ENCODE measurements around the gene KCNC3. TPM values are rescaled to one million over a fixed set of nuclear protein-coding genes. Genes with fewer than 3 reads are reported as not detected.

KCNC3 gene
- total and polyA plus RNA-seq, 2 experiments from 2014 or later, result 1.3 to 3.4 TPM

- TF ChIP-seq ZNF331 (CRISPR knock-in tag; IDR thresholded peaks at IDR 0.05; ENCODE audit: low read depth), result no peak
- TF ChIP-seq ETS1 (IDR thresholded peaks at IDR 0.05), result no peak
- TF ChIP-seq EZH2phosphoT487 (IDR thresholded peaks at IDR 0.05; ENCODE audit: unreplicated experiment), result no peak
- TF ChIP-seq POLR2AphosphoS5 (IDR thresholded peaks at IDR 0.05; ENCODE audit: low read depth), result no peak
- TF ChIP-seq, protein P1, sequence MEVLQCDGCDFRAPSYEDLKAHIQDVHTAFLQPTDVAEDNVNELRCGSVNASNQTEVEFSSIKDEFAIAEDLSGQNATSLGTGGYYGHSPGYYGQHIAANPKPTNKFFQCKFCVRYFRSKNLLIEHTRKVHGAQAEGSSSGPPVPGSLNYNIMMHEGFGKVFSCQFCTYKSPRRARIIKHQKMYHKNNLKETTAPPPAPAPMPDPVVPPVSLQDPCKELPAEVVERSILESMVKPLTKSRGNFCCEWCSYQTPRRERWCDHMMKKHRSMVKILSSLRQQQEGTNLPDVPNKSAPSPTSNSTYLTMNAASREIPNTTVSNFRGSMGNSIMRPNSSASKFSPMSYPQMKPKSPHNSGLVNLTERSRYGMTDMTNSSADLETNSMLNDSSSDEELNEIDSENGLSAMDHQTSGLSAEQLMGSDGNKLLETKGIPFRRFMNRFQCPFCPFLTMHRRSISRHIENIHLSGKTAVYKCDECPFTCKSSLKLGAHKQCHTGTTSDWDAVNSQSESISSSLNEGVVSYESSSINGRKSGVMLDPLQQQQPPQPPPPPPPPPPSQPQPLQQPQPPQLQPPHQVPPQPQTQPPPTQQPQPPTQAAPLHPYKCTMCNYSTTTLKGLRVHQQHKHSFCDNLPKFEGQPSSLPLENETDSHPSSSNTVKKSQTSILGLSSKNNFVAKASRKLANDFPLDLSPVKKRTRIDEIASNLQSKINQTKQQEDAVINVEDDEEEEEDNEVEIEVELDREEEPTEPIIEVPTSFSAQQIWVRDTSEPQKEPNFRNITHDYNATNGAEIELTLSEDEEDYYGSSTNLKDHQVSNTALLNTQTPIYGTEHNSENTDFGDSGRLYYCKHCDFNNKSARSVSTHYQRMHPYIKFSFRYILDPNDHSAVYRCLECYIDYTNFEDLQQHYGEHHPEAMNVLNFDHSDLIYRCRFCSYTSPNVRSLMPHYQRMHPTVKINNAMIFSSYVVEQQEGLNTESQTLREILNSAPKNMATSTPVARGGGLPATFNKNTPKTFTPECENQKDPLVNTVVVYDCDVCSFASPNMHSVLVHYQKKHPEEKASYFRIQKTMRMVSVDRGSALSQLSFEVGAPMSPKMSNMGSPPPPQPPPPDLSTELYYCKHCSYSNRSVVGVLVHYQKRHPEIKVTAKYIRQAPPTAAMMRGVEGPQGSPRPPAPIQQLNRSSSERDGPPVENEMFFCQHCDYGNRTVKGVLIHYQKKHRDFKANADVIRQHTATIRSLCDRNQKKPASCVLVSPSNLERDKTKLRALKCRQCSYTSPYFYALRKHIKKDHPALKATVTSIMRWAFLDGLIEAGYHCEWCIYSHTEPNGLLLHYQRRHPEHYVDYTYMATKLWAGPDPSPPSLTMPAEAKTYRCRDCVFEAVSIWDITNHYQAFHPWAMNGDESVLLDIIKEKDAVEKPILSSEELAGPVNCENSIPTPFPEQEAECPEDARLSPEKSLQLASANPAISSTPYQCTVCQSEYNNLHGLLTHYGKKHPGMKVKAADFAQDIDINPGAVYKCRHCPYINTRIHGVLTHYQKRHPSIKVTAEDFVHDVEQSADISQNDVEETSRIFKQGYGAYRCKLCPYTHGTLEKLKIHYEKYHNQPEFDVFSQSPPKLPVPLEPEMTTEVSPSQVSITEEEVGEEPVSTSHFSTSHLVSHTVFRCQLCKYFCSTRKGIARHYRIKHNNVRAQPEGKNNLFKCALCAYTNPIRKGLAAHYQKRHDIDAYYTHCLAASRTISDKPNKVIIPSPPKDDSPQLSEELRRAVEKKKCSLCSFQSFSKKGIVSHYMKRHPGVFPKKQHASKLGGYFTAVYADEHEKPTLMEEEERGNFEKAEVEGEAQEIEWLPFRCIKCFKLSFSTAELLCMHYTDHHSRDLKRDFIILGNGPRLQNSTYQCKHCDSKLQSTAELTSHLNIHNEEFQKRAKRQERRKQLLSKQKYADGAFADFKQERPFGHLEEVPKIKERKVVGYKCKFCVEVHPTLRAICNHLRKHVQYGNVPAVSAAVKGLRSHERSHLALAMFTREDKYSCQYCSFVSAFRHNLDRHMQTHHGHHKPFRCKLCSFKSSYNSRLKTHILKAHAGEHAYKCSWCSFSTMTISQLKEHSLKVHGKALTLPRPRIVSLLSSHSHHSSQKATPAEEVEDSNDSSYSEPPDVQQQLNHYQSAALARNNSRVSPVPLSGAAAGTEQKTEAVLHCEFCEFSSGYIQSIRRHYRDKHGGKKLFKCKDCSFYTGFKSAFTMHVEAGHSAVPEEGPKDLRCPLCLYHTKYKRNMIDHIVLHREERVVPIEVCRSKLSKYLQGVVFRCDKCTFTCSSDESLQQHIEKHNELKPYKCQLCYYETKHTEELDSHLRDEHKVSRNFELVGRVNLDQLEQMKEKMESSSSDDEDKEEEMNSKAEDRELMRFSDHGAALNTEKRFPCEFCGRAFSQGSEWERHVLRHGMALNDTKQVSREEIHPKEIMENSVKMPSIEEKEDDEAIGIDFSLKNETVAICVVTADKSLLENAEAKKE (CRISPR knock-in tag; IDR thresholded peaks at IDR 0.05), result no peak
These were observed 19.6 kb downstream of the KCNC3 start (continued) for GRCh38 chr19:50309396-50310125.

GRCh38 chr19:50308991-50309390 is 20.2 kb downstream of the KCNC3 start:
- Histone ChIP-seq H3K4me3 (no peak overlapping the region), H2AFZ (no peak overlapping the region), H3K79me2 (replicated peaks; ENCODE audit: insufficient read depth) (no peaks in the 10 kb centered on the region), H3F3A (replicated peaks; ENCODE audit: low read depth) (peaks cover 16% of the 10 kb centered on the region), H3K4me1 (ENCODE audit: insufficient read depth) (peaks cover 12% of the 10 kb centered on the region), H3K27ac (ENCODE audit: low read depth) (no peak overlapping the region), H3K9me2 (ENCODE audit: insufficient read depth) (no peaks in the 10 kb centered on the region), H4K20me1 (replicated peaks; ENCODE audit: insufficient read depth) (no peaks in the 10 kb centered on the region), H3K27me3 (ENCODE audit: insufficient read depth) (peaks cover 17% of the 10 kb centered on the region), H3K4me2 (no peak overlapping the region), H3K36me3 (ENCODE audit: insufficient read depth) (peaks cover 6% of the 10 kb centered on the region; the same call in 1 of the 2 replicates)
- Mint-ChIP-seq H3K9me3 (peaks cover 95% of the 10 kb centered on the region), H3K4me1 (no peaks in the 10 kb centered on the region), H3K36me3 (ENCODE audit: low read depth) (peaks cover 36% of the 10 kb centered on the region), H3K4me3 (no peak overlapping the region), H3K27me3 (ENCODE audit: insufficient read depth, low read depth, poor library complexity) (peaks cover 6% of the 10 kb centered on the region), H3K27ac (no peak overlapping the region)
- DNase-seq (ENCODE audit: low spot score), result no peak
- ATAC-seq, result no peak
- TF ChIP-seq EZH2phosphoT487 (IDR thresholded peaks at IDR 0.05; ENCODE audit: unreplicated experiment) (no peak), ETS1 (IDR thresholded peaks at IDR 0.05) (no peak)
- TF ChIP-seq, protein P2, sequence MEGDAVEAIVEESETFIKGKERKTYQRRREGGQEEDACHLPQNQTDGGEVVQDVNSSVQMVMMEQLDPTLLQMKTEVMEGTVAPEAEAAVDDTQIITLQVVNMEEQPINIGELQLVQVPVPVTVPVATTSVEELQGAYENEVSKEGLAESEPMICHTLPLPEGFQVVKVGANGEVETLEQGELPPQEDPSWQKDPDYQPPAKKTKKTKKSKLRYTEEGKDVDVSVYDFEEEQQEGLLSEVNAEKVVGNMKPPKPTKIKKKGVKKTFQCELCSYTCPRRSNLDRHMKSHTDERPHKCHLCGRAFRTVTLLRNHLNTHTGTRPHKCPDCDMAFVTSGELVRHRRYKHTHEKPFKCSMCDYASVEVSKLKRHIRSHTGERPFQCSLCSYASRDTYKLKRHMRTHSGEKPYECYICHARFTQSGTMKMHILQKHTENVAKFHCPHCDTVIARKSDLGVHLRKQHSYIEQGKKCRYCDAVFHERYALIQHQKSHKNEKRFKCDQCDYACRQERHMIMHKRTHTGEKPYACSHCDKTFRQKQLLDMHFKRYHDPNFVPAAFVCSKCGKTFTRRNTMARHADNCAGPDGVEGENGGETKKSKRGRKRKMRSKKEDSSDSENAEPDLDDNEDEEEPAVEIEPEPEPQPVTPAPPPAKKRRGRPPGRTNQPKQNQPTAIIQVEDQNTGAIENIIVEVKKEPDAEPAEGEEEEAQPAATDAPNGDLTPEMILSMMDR (conservative IDR thresholded peaks at IDR 0.05; ENCODE audit: low read depth in 2 of 2), result no peak
